OCI-LY7 (cell line): Measurements from ENCODE around the gene SLC5A1.

Source experiments
- EZH2phosphoT487 ChIP-seq: fragments of 200-600 bp; sonication (generic); IDR thresholded peaks from 2 replicates; pipeline ENCODE4 v1.6.1; 2018; ENCODE audit warnings: low read depth, borderline replicate concordance, mild to moderate bottlenecking, mixed run types, antibody characterized with exemption, low read length, moderate library complexity, mixed read lengths
- TF ChIP-seq, protein P1 (sequence below): fragments of 200-600 bp; sonication (generic); conservative IDR thresholded peaks from 2 replicates; pipeline ENCODE4 v1.5.1; 2014; ENCODE audit warnings: mild to moderate bottlenecking, antibody characterized with exemption, low read length, moderate library complexity, mixed read lengths

DNA sequence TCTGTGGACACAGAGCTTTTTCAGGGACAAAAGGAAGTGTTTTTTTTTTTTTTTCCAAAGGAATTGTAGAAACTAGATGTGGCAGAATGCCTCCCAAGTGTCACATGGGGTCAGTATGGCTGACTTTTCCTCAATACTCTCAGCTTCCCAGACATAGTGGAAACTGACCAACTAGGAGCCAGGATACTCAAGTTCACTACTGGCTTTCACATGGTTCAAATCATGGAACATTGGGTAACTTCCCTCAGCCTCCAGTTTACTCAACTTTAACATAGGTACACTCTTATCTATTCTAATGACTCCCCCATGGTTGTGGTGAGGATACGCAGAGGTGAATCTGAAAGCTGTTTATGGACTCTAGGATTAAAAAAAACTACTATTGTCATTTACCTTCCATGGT lies 1.4 kb downstream of the SLC5A1 start:
- TF ChIP-seq, protein P1, sequence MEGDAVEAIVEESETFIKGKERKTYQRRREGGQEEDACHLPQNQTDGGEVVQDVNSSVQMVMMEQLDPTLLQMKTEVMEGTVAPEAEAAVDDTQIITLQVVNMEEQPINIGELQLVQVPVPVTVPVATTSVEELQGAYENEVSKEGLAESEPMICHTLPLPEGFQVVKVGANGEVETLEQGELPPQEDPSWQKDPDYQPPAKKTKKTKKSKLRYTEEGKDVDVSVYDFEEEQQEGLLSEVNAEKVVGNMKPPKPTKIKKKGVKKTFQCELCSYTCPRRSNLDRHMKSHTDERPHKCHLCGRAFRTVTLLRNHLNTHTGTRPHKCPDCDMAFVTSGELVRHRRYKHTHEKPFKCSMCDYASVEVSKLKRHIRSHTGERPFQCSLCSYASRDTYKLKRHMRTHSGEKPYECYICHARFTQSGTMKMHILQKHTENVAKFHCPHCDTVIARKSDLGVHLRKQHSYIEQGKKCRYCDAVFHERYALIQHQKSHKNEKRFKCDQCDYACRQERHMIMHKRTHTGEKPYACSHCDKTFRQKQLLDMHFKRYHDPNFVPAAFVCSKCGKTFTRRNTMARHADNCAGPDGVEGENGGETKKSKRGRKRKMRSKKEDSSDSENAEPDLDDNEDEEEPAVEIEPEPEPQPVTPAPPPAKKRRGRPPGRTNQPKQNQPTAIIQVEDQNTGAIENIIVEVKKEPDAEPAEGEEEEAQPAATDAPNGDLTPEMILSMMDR: no peak
- TF ChIP-seq EZH2phosphoT487: no peak
